Right ventricle myocardium inferior (tissue), 1 donor: ENCODE measurements around the gene APOBEC3B. TPM values are rescaled to one million over a fixed set of nuclear protein-coding genes. Genes with fewer than 3 reads are reported as not detected.
"Not testable (repeated sequence)": the region's sequence is repeated elsewhere in the genome, so short reads cannot be mapped to it uniquely, and the experiment has no call there.

Source experiments
- ATAC-seq: fragments of 200-7000 bp; cut with Tn5 transposase; one replicate; pipeline ENCODE4 v1.9.1; 2020; ENCODE audit warnings: mild to moderate bottlenecking, moderate library complexity
- DNase-seq: peaks from one replicate; pipeline ENCODE4 v3.0.0; 2021; ENCODE audit errors: missing footprints
- intact Hi-C: fragments of 100-400 bp; cut with DNase I; formaldehyde crosslinking; loops from one replicate; pipeline ENCODE4 v1.11.0; 2022
- total RNA-seq: library from RNA; stranded (reverse); fragmentation: NEBNext Ultra II Directional; extraction: Animal tissue kit (Norgen Biotek cat#: 25700); gene quantifications from one replicate; pipeline ENCODE4 v1.2.1, GENCODE V29; 2021
- donor health status: DM: no; HTN: yes; CAD: no; lungs with severe emphysema.

APOBEC3B gene
- total RNA-seq, 1 donor from 2014 or later = 0.78 TPM

DNA sequence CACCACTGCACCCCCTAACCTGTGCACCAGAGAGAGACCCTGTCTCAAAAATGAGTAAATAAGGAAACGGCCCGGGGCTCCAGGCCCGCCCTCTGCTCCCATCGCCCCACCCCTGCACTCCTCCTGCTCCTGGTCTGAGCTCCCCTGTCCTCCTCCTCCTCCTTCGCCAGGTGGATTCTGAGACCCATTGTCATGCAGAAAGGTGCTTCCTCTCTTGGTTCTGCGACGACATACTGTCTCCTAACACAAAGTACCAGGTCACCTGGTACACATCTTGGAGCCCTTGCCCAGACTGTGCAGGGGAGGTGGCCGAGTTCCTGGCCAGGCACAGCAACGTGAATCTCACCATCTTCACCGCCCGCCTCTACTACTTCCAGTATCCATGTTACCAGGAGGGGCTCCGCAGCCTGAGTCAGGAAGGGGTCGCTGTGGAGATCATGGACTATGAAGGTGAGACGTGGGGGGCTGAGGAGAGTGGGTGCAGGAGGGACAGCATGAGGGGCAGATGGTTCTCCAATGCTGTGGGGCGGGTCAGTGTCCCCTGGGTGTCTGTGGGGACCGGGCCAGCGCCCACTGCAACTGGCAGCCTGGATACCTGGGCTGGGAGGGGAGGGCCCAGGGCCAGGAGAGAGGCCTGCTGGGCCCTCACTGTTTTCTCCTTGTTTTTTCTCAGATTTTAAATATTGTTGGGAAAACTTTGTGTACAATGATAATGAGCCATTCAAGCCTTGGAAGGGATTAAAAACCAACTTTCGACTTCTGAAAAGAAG is 35.6 kb downstream of the APOBEC3B start:
- no peak for ATAC-seq
- intact Hi-C loops = no loop called here

DNA sequence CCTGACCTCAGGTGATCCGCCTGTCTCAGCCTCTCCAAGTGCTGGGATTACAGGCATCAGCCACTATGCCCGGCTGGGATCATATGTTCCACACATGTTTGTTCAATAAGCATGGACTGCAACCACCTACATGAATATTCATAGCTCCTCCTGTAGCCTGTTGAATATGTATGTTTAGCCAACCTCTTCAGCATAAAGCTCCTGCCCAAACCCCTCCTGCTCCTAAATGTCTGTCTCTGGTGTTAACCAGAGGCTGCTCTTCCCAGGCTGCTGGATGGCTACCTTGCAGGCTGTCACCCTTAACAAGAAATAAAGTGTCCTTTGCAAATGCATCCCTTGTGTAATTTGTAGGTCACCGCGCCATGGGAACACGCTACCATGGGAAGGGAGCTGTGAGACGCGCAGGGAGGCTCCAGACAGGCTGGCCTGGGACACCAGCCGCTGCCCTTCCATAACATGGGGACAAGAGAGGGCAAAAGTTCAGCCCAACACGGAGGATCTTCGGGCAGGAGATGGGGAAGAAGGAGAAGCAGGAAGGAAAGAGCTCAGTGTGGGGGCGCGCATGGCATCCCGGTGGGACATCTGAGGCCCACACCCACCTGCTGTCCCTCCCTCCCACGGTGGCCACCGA is 38.0 kb downstream of the APOBEC3B start:
- peak; percentile 1 for ATAC-seq
- DNase-seq, intact Hi-C loops: not testable (repeated sequence)

More for the DNA sequence above, 35.6 kb downstream of the APOBEC3B start:
- no peak for DNase-seq

DNA sequence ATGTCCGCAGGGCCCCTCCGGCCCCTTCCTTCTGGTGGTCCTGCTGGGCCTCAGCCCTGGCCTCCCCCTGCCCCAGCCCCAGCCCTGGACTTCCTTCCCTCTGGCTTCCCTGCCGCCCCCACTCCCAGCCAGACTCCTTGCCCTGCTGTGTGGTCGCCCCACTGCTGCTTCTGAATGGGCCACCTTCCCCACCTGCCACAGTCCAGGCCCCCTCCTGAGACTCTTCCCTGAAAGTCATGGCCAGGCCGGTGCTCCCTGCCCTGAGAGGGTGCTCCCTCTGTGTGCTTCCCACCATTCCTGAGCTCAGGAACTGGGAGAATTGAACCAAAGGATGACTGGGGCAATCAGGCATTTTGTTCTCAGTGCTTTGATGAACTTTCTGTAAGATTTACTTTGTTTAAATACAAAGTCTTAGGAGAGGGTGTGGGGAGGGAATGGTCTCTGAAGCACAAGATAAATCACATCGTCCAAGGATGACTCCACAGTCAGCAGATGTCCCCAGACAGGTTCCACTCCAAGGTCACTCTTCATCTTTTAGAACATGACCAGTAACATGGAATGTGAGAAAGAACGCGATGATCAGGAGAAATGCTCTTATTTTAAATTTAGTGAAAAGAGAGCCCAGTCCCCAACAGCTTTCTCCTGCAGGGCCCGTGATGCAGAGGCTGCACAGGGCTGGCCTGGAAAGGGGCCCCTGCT is 39.6 kb downstream of the APOBEC3B start:
- peak; percentile 12 for ATAC-seq
- DNase-seq = no peak
- intact Hi-C loops = no loop called here

DNA sequence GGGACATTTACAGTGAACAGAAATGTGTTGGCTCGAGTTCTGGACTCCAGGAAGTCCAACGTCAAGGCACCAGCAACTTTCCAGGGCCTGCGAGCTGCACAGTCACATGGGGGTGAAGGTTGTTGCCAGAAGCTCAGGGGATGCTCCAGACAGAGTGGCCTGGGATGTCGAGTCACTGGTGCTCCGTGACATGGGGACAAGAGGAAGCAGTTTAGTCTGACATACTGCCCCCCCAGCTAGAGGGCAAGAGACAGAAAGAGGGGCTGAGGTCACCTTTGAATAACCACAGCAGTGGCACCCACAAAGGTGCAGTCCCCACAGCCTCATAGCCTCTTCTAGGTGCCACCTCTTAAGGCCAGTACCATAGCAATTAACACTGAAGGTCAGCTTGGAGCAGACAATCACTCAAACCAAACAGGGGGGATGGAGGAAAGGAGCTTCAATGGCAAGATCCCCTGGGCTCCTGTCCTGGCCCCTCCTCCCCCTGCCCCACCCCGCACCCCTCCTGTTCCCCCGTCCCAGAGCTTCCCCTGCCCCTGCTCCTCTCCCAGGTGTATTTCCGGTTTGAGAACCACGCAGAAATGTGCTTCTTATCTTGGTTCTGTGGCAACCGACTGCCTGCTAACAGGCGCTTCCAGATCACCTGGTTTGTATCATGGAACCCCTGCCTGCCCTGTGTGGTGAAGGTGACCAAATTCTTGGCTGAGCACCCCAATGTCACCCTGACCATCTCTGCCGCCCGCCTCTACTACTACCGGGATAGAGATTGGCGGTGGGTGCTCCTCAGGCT is 42.6 kb downstream of the APOBEC3B start:
- ATAC-seq (no peak), DNase-seq (no peak)
- intact Hi-C loops = no loop called here

DNA sequence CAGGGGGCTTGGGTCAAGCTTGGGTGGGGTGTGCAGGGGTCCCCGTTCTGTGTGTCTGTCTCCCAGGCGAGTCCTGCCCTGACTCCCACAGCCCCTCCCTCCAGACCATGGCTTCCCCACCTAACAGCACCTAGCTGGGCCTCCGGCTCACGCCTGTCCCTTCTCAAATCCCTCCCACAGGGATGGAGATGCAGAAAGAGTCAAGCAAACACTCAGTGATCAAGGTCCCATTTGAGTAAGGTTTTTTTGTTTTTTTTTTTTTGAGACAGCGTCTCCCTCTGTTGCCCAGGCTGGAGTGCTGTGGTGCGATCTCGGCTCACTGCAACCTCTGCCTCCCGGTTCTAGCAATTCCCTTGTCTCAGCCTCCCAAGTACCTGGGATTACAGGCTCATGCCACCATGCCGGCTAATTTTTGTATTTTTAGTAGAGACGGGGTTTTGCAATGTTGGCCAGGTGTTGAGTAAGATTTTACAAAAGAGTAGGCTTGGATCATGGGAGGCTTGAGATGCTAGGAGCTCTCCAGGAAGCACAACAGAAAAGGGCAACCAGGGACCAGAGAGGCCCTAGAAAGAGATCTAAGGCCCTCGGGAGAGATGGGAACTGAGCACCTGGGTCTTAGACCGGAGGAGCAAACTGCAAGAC is 44.5 kb downstream of the APOBEC3B start:
- intact Hi-C loops = no loop called here
- ATAC-seq (no peak), DNase-seq (no peak)

DNA sequence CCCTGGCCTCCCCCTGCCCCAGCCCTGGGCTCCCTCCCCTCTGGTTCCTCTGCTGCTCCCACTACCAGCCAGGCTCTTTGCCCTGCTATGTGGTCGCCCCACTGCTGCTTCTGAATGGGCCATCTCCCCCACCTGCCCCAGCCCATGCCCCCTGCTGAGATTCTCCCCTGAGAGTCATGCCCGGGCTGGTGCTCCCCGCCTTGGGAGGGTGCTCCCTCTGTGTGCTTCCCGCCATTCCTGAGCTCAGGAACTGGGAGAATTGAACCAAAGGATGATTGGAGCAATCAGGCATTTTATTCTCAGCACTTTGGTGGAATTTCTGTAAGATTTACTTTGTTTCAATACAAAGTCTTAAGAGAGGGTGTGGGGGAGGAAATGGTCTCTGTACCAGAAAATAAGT is 45.6 kb downstream of the APOBEC3B start:
- DNase-seq (no peak), ATAC-seq (no peak)
- intact Hi-C loops = no loop called here

DNA sequence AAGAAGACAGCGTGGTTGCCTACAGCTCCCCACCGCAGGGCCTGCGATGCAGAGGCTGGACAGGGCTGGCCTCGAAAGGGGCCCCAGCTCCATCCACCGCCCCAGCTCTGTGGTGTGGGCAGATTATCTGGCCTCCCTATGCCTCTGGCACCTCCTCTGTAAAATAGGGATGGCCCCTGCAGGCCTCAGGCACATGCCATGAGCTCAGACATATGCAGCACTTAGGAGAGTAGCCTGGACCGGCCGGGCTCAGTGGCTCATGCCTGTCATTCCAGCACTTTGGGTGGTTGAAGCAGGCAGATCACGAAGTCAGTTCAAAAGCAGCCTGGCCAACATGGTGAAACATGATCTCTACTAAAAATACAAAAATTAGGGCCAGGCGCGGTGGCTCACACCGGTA is 46.1 kb downstream of the APOBEC3B start:
- intact Hi-C loops = no loop called here
- DNase-seq = no peak
- ATAC-seq = no peak

DNA sequence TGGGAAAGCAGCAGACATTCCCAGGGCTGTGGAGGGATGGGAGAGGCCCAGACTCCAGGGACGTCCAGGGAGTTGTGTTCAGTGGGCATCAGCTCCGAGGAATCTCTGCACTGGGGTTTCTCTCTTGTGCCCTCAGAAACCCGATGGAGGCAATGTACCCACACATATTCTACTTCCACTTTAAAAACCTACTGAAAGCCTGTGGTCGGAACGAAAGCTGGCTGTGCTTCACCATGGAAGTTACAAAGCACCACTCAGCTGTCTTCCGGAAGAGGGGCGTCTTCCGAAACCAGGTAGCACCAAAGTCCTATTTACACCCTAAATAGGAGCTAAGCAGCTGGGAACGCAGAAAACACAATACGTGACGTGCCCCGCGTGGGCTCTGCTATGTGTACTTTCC is 47.1 kb downstream of the APOBEC3B start:
- intact Hi-C loops = no loop called here
- ATAC-seq (no peak), DNase-seq (no peak)

DNA sequence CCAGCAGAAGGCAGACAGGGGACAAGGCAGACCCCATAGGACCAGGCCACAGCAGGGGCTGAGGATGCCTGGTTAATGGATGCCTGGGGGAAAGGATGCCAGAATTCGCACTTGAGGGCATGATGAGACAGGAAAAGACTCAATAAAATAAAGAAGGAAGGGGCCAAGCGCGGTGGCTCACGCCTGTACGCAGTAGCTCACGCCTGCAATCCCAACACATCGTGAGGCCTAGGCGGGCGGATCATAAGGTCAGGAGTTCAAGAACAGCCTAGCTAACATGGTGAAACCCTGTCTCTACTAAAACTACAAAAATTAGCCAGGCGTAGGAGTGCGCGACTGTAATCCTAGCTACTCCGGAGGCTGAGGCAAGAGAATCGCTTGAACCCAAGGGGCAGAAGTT is 48.6 kb downstream of the APOBEC3B start:
- intact Hi-C loops = no loop called here
- ATAC-seq (no peak), DNase-seq (no peak)

DNA sequence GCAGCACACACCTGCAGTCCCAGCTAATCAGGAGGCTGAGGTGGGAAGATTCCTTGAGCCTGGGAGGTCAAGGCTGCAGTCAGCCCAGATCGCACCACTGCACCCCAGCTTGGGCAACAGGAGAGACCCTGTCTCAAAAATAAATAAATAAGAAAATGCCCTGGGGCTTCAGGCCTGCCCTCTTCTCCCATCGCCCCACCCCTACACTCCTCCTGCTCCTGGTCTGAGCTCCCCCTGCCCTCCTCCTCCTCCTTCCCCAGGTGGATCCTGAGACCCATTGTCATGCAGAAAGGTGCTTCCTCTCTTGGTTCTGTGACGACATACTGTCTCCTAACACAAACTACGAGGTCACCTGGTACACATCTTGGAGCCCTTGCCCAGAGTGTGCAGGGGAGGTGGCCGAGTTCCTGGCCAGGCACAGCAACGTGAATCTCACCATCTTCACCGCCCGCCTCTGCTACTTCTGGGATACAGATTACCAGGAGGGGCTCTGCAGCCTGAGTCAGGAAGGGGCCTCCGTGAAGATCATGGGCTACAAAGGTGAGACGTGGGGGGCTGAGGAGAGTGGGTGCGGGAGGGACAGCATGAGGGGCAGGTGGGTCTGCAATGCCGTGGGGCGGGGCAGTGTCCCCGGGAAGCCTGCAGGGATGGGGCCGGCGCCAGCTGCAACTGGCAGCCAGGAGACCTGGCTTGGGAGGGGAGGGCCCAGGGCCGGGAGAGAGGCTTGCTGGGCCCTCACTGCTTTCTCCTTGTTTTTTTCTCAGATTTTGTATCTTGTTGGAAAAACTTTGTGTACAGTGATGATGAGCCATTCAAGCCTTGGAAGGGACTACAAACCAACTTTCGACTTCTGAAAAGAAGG is 49.5 kb downstream of the APOBEC3B start:
- DNase-seq, intact Hi-C loops, ATAC-seq: not testable (repeated sequence)

DNA sequence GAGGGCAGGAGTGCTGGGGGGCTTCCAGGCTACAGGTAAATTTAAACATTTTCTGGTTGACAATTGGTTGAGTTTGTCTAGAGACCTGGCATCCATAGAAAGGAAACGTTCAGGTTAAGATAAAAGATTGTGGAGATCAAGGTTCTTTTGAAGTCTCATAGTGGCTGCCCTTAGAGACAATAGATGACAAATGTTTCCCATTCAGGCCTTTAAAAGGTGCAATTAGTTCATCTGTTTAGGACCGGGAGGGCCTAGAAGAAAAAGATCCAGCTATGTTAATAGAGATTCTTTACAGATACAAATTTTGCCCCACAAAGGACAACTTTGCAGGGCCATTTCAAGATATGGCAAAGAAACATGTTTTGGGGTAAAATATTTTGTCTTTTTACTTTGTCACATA is 54.9 kb downstream of the APOBEC3B start:
- ATAC-seq, intact Hi-C loops, DNase-seq: not testable (repeated sequence)

DNA sequence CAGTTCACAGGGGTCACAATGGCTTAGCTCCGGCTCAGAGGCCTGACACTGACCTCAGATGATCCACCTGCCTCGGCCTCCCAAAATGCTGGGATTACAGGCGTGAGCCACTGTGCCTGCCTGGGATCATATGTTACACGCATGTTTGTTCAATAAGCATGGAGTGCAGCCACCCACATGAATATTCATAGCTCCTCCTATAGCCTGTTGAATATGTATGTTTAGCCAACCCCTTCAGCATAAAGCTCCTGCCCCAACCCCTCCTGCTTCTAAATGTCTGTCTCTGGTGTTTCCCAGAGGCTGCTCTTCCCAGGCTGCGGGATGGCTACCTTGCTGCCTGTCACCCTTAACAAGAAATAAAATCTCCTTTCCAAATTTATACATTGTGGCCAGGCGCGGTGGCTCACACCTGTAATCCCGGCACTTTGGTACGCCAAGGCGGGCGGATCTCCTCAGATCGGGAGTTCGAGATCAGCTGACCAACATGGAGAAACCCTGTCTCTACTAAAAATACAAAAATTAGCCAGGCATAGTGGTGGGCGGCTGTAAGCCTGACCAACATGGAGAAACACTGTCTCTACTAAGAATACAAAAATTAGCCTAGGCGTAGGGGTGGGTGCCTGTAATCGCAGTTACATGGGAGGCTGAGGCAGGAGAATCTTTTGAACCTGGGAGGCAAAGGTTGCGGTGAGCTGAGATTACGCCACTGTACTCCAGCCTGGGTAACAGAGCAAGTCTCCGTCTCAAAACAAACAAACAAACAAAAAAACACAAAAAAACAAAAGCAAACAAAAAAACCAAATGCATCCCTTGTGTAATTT is 57.4 kb downstream of the APOBEC3B start:
- intact Hi-C loops = no loop called here
- no peak for ATAC-seq
- DNase-seq = no peak

DNA sequence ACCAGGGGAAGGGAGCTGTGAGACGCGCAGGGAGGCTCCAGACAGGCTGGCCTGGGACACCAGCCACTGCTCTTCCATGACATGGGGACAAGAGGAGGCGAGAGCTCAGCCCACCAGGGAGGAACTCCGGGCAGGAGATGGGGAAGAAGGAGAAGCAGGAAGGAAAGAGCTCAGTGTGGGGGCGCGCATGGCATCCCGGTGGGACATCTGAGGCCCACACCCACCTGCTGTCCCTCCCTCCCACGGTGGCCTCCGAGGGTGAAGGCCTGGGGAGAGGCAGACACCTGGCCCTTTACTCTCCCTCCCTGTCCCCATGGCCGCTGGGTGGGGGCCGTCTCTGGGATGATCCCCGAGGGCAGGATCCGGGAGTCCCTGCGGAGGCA is 58.0 kb downstream of the APOBEC3B start:
- DNase-seq, intact Hi-C loops: not testable (repeated sequence)
- ATAC-seq = peak; percentile 19

DNA sequence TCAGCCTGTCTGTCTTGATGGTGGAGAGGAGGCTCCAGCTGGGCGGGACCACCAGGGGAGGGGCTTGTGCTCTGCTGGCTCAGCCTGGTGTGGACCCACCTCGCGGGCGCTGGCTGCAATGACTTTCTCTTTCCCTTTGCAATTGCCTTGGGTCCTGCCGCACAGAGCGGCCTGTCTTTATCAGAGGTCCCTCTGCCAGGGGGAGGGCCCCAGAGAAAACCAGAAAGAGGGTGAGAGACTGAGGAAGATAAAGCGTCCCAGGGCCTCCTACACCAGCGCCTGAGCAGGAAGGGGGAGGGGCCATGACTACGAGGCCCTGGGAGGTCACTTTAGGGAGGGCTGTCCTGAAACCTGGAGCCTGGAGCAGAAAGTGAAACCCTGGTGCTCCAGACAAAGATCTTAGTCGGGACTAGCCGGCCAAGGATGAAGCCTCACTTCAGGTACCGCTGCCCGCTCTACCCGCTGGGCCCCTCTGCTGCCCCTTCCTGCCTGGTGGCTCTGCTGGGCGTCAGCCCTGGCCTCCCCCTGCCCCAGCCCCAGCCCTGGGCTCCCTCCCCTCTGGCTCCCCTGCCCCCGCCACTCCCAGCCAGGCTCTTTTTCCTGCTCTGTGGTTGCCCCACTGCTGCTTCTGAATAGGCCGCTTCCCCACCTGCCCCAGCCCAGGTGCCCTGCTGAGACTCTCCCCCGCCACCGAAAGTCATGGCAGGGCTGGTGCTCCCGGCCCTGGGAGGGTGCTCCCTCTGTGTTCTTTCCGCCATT is 58.6 kb downstream of the APOBEC3B start, which contains the start of gene APOBEC3F:
APOBEC3F (plus strand) TSS at position 327 of the 759 bp plus-strand sequence; CDS start at position 424, 97 bp downstream.
- peak; percentile 78 for DNase-seq
- intact Hi-C loops = not testable (repeated sequence)
- peak; percentile 94 for ATAC-seq

DNA sequence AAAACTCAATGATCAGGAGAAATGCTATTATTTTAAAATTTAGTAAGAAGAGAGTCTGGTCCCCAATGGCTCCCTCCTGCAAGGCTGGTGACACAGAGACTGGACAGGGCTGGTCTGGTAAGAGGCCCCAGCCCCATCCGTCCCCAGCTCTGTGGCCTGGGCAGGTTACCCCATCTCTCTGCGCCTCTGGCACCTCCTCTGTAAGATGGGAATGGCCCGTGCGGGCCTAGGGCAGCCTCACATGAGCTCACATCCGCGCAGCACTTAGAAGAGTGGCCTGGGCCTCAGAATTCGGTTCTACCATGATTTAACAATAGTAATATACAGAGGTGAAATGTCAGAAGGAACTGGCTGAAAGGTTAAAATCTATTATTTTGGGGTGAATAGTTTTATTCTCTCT is 59.8 kb downstream of the APOBEC3B start:
- DNase-seq (no peak), ATAC-seq (no peak)
- intact Hi-C loops = no loop called here
